HCT116 (cell line): ENCODE data around the gene SCFD2.

Source experiments
- CTCF ChIP-seq, 3 experiments: fragments of 200-600 bp in 1 of 3; sonication (generic) in 1 of 3; IDR thresholded peaks in 2 of 3; conservative IDR thresholded peaks in 1 of 3; 2 replicates each; pipeline ENCODE4 v1.5.1; 2012 to 2017; ENCODE audit warnings: low read depth in 2 of 3, low read length in 2 of 3, antibody characterized with exemption in 1 of 3, borderline replicate concordance in 1 of 3, control low read depth in 1 of 3, mild to moderate bottlenecking in 1 of 3, mixed read lengths in 1 of 3, mixed run types in 1 of 3, moderate library complexity in 1 of 3; ENCODE audit not compliant: insufficient read depth in 1 of 3
- EZH2 ChIP-seq: fragments of 200-600 bp; sonication (generic); IDR thresholded peaks from 2 replicates; pipeline ENCODE4 v1.6.1; 2017; ENCODE audit warnings: antibody characterized with exemption, mixed run types
- SIN3A ChIP-seq: IDR thresholded peaks from 2 replicates; pipeline ENCODE4 v1.6.1; 2012; ENCODE audit warnings: low read depth
- SP1 ChIP-seq: IDR thresholded peaks from 2 replicates; pipeline ENCODE4 v1.6.1; 2012; ENCODE audit warnings: low read depth

DNA sequence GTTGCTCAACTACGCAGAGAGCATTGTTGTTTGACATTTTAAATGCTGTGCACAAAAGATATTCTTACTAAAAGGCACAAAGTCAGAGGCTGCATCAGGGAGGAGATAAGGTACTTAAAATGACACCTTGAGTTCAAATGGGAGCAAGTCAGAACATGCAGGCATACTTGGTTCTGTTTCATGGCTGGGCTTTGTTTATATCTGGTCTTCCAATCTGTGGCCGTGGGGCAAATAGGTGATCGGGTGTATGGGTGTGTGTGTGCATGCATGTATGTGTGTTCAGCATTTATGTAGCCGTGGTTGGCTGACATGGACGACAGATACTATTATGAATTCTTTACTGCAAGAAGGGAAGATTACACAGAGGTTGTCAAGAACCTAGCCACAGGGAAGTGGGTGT, 397.6 kb downstream of the SCFD2 start:
- TF ChIP-seq CTCF (IDR thresholded peaks at IDR 0.05 in 2 of 3, conservative IDR thresholded peaks at IDR 0.05 in 1 of 3; ENCODE audit: borderline replicate concordance in 1 of 3, insufficient read depth in 1 of 3, low read depth in 2 of 3, low read length in 2 of 3) (no peak), SIN3A (no peak), EZH2 (no peak), SP1 (no peak)
